Left lung (tissue), 10 donors: ENCODE results near the gene ADRA2A. TPM values are rescaled to one million over a fixed set of nuclear protein-coding genes. Genes with fewer than 3 reads are reported as not detected.

Experiments
- ATAC-seq: fragments of 200-7000 bp; cut with Tn5 transposase; one replicate; pipeline ENCODE4 v1.9.1; 2020; ENCODE audit warnings: moderate library complexity
- DNase-seq, 4 donors: peaks; one replicate each; pipeline ENCODE4 v3.0.0-alpha.2; 2013 to 2020
- H3K27ac ChIP-seq, 2 donors: fragments of 200-600 bp; sonication (generic) in 1 of 2; one replicate each; pipeline versions ENCODE4 v1.5.0 to v1.8.0; 2020 to 2021
- H3K27me3 ChIP-seq, 2 donors: fragments of 200-600 bp; sonication (generic) in 1 of 2; one replicate each; pipeline versions ENCODE4 v1.5.0 to v1.8.0; 2020 to 2021
- H3K36me3 ChIP-seq, 2 donors: fragments of 200-600 bp; sonication (generic) in 1 of 2; one replicate each; pipeline versions ENCODE4 v1.5.0 to v1.8.0; 2020 to 2021
- H3K4me1 ChIP-seq, 2 donors: fragments of 200-600 bp; one replicate each; pipeline ENCODE4 v1.8.0; 2021
- H3K4me3 ChIP-seq, 2 donors: fragments of 200-600 bp; sonication (generic) in 1 of 2; one replicate each; pipeline versions ENCODE4 v1.5.0 to v1.8.0; 2020 to 2021; ENCODE audit warnings: mild to moderate bottlenecking in 1 of 2
- H3K9me3 ChIP-seq, 2 donors: fragments of 200-600 bp; sonication (generic) in 1 of 2; one replicate each; pipeline versions ENCODE4 v1.5.0 to v1.8.0; 2020 to 2021
- intact Hi-C, 2 donors: fragments of 100-400 bp; cut with DNase I; formaldehyde crosslinking; loops; one replicate each; pipeline versions ENCODE4 v1.11.2 to v1.14.2; 2022
- polyA plus RNA-seq, 6 donors: library from polyadenylated mRNA; unstranded; fragments of 120-200 nt; gene quantifications; one replicate each; pipeline ENCODE4 v1.2.1, GENCODE V29; 2013; ENCODE audit not compliant: insufficient read length in 6 of 6
- total RNA-seq, 2 donors: library from RNA; stranded (reverse); fragmentation: NEBNext Ultra II Directional; extraction: Animal tissue kit (Norgen Biotek cat#: 25700); gene quantifications; one replicate each; pipeline ENCODE4 v1.2.1, GENCODE V29; 2021
- TF ChIP-seq, protein P1 (sequence below), 2 donors: fragments of 200-600 bp; sonication (generic) in 1 of 2; IDR thresholded peaks; one replicate each; pipeline versions ENCODE4 v1.5.0 to v1.8.0; 2021; ENCODE audit warnings: antibody characterized with exemption in 2 of 2
- donor health status: DM: no; HTN: yes; CAD: no.
- donor health status: DM: no; HTN: no; CAD: no.

The ADRA2A gene
- total and polyA plus RNA-seq, 8 donors, result 0.15 to 8.9 (median 0.53) TPM

DNA sequence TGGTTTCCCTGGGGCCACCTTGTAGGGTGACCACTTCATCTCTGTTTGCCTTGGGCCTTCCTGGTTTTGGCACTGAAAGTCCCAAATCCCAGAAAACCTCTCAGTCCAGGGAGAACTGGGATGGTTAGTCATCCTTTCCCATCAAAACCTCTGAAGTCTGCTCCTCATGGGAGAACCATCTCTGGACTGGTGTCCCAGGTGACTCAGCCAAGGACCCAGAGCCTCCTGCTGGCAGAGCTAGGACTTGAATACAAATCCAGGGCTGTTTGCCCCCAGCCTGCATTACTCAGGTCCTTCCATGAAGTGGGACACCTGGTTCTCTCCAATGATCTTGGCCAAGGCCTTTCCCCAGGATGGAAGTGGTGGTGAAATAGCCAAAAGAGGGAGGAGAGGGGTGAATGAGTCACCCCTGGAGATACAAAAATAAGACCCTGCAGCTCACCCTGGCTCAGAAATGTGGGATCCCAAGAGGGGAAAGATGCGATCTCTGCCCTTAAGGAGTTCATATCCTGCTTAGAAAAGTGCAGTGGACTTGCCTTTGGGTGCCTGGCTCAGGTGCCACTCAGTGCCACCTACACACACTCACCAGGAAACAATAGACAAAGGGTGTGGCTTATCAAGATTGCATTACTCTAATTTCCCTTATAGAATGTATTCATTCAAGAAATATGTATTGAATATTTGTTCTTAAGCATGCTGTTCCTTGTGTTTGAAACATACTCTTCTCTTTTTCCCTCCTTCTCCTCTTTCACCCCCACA, 22.0 kb downstream of the ADRA2A start:
- no peak for DNase-seq
- intact Hi-C loops, result no loop called here

DNA sequence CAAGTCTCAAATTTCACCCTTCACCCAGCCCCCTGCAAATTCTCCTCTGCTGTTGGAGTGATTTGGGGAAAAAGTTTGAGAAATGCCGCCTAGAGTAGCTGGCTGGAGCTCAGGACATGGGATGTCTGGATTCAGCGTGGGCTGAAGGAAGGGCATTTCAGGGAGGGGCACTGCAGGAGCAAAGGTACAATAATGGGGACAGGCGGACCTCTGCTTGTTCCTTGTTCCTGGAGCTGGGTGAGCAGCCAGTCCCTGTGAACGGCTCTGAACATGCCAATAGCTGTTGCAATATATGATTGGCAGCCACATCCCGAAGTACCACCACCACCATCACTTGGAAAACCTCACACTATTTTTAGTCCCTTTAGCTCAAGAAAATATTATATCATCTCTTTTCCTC, 23.4 kb downstream of the ADRA2A start:
- Histone ChIP-seq H3K4me3 (no peak overlapping the region), H3K4me1 (no peaks in the 10 kb centered on the region), H3K36me3 (no peaks in the 10 kb centered on the region), H3K9me3 (no peaks in the 10 kb centered on the region), H3K27me3 (no peaks in the 10 kb centered on the region), H3K27ac (no peak overlapping the region)
- no peak for ATAC-seq
- TF ChIP-seq, protein P1, sequence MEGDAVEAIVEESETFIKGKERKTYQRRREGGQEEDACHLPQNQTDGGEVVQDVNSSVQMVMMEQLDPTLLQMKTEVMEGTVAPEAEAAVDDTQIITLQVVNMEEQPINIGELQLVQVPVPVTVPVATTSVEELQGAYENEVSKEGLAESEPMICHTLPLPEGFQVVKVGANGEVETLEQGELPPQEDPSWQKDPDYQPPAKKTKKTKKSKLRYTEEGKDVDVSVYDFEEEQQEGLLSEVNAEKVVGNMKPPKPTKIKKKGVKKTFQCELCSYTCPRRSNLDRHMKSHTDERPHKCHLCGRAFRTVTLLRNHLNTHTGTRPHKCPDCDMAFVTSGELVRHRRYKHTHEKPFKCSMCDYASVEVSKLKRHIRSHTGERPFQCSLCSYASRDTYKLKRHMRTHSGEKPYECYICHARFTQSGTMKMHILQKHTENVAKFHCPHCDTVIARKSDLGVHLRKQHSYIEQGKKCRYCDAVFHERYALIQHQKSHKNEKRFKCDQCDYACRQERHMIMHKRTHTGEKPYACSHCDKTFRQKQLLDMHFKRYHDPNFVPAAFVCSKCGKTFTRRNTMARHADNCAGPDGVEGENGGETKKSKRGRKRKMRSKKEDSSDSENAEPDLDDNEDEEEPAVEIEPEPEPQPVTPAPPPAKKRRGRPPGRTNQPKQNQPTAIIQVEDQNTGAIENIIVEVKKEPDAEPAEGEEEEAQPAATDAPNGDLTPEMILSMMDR (IDR thresholded peaks at IDR 0.05), result no peak
- no peak for DNase-seq
- intact Hi-C loops, result no loop called here

More for the DNA sequence above, 22.0 kb downstream of the ADRA2A start:
- Histone ChIP-seq H3K9me3 (no peaks in the 10 kb centered on the region), H3K27ac (no peak overlapping the region), H3K36me3 (no peaks in the 10 kb centered on the region), H3K4me1 (no peaks in the 10 kb centered on the region), H3K4me3 (no peak overlapping the region), H3K27me3 (no peaks in the 10 kb centered on the region)
- ATAC-seq, result no peak
- TF ChIP-seq, protein P1 (IDR thresholded peaks at IDR 0.05), result no peak

DNA sequence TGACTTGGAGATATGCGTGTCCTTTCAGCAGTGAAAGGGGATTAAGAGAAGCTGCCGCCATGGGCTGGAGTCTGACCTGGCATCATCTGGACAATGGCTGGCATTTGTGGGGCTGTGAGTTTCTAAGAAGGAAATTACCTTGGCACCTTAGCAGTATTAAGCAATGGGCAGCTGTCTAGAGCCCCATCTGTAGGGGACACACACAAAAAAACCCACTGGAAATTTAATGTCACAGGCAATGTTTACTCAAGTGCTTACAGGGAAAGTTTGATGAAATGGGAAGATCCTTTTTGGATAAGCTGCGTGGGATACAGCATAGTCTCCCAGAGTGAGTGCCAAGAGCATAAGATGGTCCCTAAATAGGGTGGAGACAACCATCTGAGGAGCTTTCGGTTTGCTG, 25.0 kb downstream of the ADRA2A start:
- Histone ChIP-seq H3K4me3 (no peak overlapping the region), H3K27ac (no peak overlapping the region), H3K36me3 (no peaks in the 10 kb centered on the region), H3K4me1 (no peaks in the 10 kb centered on the region), H3K9me3 (no peaks in the 10 kb centered on the region), H3K27me3 (no peaks in the 10 kb centered on the region)
- intact Hi-C loops, result no loop called here
- TF ChIP-seq, protein P1 (IDR thresholded peaks at IDR 0.05), result no peak
- ATAC-seq, result no peak
- no peak for DNase-seq

DNA sequence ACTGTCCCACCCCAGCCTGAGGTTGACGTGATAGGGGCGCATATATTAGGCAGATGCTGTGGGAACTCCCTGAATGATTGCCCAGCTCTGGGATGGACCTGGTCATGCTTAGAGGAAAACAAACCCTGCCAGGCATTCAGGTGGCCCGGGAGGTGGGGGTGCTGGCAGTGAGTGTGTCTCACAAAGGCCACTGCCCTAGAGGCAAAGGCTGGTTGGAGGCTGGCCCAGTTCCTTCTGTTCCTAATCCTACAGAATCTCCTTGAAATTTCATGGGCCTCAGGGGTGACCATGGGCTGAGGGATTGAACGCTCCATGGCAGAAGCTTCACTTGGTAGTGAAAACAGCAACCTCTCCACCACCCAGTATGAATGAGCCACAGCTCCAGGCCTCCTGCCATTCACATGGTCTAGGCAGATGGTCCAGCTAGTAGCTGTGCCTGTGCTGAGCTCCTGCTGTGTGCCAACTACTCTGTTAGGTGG, 25.6 kb downstream of the ADRA2A start:
- Histone ChIP-seq H3K4me1 (no peaks in the 10 kb centered on the region), H3K4me3 (no peak overlapping the region), H3K36me3 (no peaks in the 10 kb centered on the region), H3K27ac (no peak overlapping the region), H3K9me3 (no peaks in the 10 kb centered on the region), H3K27me3 (no peaks in the 10 kb centered on the region)
- DNase-seq (no peak), ATAC-seq (no peak)
- TF ChIP-seq, protein P1 (IDR thresholded peaks at IDR 0.05), result no peak
- intact Hi-C loops, result no loop called here

DNA sequence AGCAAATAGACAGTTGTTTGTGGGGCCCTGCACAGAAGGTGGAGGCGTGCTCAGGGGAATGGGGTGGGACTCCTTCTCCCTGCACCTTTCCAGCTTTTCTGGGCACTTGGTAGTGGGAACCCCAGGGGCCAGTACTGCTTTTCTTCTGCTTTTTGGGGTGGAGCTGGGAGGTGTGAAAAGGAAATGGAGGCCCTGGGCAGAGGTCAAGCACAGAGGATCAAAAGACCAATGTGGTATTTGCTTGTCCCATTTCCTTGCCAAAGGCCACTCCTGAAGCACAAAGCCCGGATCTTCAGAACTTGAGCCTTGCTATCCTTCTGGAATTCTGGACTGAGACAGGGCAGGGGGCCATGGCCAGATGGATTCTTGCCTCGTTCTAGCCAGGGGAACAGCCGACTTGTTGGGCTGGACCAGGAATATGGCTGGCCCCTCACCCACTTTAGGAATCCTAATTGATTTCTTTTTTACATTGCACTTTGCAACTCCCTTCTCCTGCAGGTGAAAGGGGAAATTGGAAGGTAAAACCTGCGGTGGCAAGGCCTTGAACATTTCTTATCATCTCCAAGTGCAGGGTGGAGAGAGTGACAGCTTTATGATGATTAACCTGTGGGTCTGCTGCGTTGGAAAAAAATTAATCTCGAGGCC, 26.5 kb downstream of the ADRA2A start:
- Histone ChIP-seq H3K4me3 (no peak overlapping the region), H3K4me1 (no peaks in the 10 kb centered on the region), H3K9me3 (no peaks in the 10 kb centered on the region), H3K27ac (no peak overlapping the region), H3K36me3 (no peaks in the 10 kb centered on the region), H3K27me3 (no peaks in the 10 kb centered on the region)
- intact Hi-C loops, result no loop called here
- DNase-seq, result no peak
- TF ChIP-seq, protein P1 (IDR thresholded peaks at IDR 0.05), result no peak
- ATAC-seq, result no peak
